Measurements from ENCODE around the gene GPATCH2. TPM values are rescaled to one million over a fixed set of nuclear protein-coding genes. Genes with fewer than 3 reads are reported as not detected.

GPATCH2 gene
- total RNA-seq, 1 donor from 2014 or later, result 15.6 TPM

DNA sequence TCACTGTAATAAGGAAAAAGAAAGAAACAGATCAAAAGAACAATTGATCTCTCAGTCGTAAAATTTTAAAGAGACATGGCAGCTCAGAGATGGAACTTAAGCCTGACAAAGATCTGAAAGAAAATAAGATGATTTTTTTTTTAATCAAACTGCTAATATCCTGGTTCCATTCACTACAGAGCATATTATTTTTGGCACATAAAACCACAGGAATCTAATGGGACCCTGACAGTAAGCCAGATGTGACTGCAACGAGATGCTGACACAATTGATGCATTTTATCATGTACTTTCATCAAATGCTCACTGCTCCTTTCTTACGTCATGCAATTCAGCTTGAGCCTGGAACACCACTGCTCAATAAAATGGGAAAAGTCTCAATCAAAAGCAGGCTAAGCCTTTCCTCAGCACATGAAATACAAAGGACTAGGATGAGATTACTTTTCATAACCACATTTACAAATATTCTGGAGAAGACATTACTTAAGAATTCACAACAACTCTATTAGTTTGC is 16.6 kb downstream of the GPATCH2 start:
- peaks cover 1% of the 10 kb centered on the region for H3K4me1 Mint-ChIP-seq (ENCODE audit: low read depth, unreplicated experiment)
- no peak overlapping the region for H3K27ac Mint-ChIP-seq (ENCODE audit: unreplicated experiment)
- H3K36me3 Mint-ChIP-seq (ENCODE audit: unreplicated experiment), result no peaks in the 10 kb centered on the region
- no peak for DNase-seq
- H3K27me3 Mint-ChIP-seq (ENCODE audit: unreplicated experiment), result no peaks in the 10 kb centered on the region
- no peak overlapping the region for H3K4me3 Mint-ChIP-seq (ENCODE audit: unreplicated experiment)
- TF ChIP-seq, protein P1, sequence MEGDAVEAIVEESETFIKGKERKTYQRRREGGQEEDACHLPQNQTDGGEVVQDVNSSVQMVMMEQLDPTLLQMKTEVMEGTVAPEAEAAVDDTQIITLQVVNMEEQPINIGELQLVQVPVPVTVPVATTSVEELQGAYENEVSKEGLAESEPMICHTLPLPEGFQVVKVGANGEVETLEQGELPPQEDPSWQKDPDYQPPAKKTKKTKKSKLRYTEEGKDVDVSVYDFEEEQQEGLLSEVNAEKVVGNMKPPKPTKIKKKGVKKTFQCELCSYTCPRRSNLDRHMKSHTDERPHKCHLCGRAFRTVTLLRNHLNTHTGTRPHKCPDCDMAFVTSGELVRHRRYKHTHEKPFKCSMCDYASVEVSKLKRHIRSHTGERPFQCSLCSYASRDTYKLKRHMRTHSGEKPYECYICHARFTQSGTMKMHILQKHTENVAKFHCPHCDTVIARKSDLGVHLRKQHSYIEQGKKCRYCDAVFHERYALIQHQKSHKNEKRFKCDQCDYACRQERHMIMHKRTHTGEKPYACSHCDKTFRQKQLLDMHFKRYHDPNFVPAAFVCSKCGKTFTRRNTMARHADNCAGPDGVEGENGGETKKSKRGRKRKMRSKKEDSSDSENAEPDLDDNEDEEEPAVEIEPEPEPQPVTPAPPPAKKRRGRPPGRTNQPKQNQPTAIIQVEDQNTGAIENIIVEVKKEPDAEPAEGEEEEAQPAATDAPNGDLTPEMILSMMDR (IDR thresholded peaks at IDR 0.05; ENCODE audit: partially characterized antibody, unreplicated experiment), result no peak
- peaks cover 2% of the 10 kb centered on the region for H3K9me3 Mint-ChIP-seq (ENCODE audit: unreplicated experiment)

DNA sequence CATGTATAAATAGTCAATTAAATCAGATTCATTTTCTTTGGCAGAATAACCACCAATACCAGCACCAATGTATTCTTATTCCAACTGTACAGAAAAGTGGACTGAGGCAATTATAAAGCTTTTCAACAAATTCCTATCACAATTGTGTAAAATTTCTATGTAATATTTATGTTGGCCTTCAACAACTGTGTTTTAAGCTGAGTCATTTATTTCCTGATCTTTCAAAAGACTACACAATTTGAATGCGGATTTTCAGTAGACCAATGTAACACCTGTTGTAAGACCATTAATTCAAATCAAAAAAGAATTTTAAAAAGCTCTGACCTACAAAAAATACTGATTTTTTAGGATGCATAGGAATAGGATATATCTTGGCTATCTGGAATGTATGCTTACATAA is 25.5 kb downstream of the GPATCH2 start:
- TF ChIP-seq, protein P1 (IDR thresholded peaks at IDR 0.05; ENCODE audit: partially characterized antibody, unreplicated experiment), result no peak
- peaks cover 1% of the 10 kb centered on the region for H3K4me1 Mint-ChIP-seq (ENCODE audit: low read depth, unreplicated experiment)
- no peak overlapping the region for H3K4me3 Mint-ChIP-seq (ENCODE audit: unreplicated experiment)
- H3K27ac Mint-ChIP-seq (ENCODE audit: unreplicated experiment), result no peak overlapping the region
- H3K9me3 Mint-ChIP-seq (ENCODE audit: unreplicated experiment), result no peaks in the 10 kb centered on the region
- H3K27me3 Mint-ChIP-seq (ENCODE audit: unreplicated experiment), result no peaks in the 10 kb centered on the region
- H3K36me3 Mint-ChIP-seq (ENCODE audit: unreplicated experiment), result no peaks in the 10 kb centered on the region
- DNase-seq, result no peak

DNA sequence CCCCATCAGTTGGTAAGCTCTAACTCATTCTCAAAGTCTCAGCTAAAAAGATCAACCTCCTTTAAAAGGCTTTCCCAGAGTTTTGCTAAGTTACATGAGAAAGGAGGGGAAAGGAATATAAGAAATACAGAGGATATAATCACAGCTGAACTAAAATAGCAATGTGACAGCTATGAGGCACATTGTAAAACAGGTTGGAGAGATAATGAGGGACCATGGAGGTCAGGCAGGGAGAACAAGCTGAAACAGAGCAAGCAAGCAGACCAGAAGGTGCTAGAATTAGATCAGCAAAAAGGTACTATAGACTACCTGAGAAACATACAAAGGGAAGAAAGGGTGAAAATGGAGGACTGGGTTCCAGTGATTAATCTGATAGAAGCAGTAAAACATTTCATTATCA is 28.5 kb downstream of the GPATCH2 start:
- Mint-ChIP-seq H3K4me3 (ENCODE audit: unreplicated experiment) (no peak overlapping the region), H3K27me3 (ENCODE audit: unreplicated experiment) (no peaks in the 10 kb centered on the region), H3K9me3 (ENCODE audit: unreplicated experiment) (no peaks in the 10 kb centered on the region), H3K4me1 (ENCODE audit: low read depth, unreplicated experiment) (no peaks in the 10 kb centered on the region), H3K36me3 (ENCODE audit: unreplicated experiment) (no peaks in the 10 kb centered on the region), H3K27ac (ENCODE audit: unreplicated experiment) (no peak overlapping the region)
- DNase-seq, result no peak
- TF ChIP-seq, protein P1 (IDR thresholded peaks at IDR 0.05; ENCODE audit: partially characterized antibody, unreplicated experiment), result no peak

DNA sequence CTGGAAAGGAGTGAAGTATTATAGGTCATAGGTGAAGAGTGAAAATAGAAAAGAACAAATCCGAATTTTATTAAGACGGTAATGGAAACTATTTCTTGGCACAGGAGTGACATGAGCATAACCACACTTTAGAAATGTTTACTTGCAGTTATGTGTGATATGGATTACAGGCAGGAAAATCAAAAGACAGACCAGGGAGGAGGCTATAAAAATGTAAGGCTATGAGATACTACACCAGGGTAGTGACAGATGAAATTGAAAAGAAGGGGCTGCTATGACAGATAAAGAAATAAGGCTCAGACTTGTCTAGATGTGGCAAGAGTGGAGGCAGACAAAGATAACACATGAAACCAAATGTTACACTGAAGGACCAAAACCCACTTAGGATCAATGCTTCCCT is 31.7 kb downstream of the GPATCH2 start:
- Mint-ChIP-seq H3K36me3 (ENCODE audit: unreplicated experiment) (no peaks in the 10 kb centered on the region), H3K27me3 (ENCODE audit: unreplicated experiment) (no peaks in the 10 kb centered on the region), H3K4me1 (ENCODE audit: low read depth, unreplicated experiment) (no peaks in the 10 kb centered on the region), H3K4me3 (ENCODE audit: unreplicated experiment) (no peak overlapping the region), H3K9me3 (ENCODE audit: unreplicated experiment) (no peaks in the 10 kb centered on the region), H3K27ac (ENCODE audit: unreplicated experiment) (no peak overlapping the region)
- TF ChIP-seq, protein P1 (IDR thresholded peaks at IDR 0.05; ENCODE audit: partially characterized antibody, unreplicated experiment), result no peak
- no peak for DNase-seq

DNA sequence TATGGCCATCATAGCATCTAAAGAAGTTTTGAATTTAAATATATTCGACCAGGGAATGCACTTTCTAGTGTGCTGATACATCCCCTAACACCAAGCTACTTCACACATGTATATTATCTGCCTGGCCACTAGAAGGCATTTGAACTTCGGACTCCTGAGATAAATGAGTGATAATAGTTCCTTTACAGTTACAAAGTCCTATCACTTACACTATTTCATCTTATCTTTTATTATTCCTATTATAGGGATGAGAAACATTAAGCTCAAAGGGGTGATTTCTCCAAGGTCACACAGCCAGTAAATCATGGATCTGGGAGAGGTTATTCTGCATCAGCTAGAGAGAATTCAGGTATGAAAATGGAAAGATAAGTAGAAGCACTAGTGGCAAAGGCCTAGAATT is 40.3 kb downstream of the GPATCH2 start:
- Mint-ChIP-seq H3K27ac (ENCODE audit: unreplicated experiment) (no peak overlapping the region), H3K27me3 (ENCODE audit: unreplicated experiment) (no peaks in the 10 kb centered on the region)

More for the DNA sequence above, 40.3 kb downstream of the GPATCH2 start:
- Mint-ChIP-seq H3K9me3 (ENCODE audit: unreplicated experiment) (no peaks in the 10 kb centered on the region), H3K4me1 (ENCODE audit: low read depth, unreplicated experiment) (no peaks in the 10 kb centered on the region), H3K4me3 (ENCODE audit: unreplicated experiment) (no peak overlapping the region), H3K36me3 (ENCODE audit: unreplicated experiment) (no peaks in the 10 kb centered on the region)
- TF ChIP-seq, protein P1 (IDR thresholded peaks at IDR 0.05; ENCODE audit: partially characterized antibody, unreplicated experiment), result no peak
- no peak for DNase-seq

Data from glutamatergic neuron (in vitro differentiated cells).